ENCODE data around the gene YWHAG. TPM values are rescaled to one million over a fixed set of nuclear protein-coding genes. Genes with fewer than 3 reads are reported as not detected.

Gene YWHAG
- total and polyA plus RNA-seq, 2 of the 13 experiments (the other 11 are each of a cell fraction or from before 2014, with no cell fraction given): 36.9 to 67.5 TPM

- TF ChIP-seq ZNF263 (CRISPR knock-in tag; IDR thresholded peaks at IDR 0.05): 0 out of 2 replicates have a peak, but pooled peaks have one; percentile 47
- 0 out of 2 replicates have a peak, but pooled peaks have one; percentile 35 for TF ChIP-seq NRL (CRISPR knock-in tag; IDR thresholded peaks at IDR 0.05; ENCODE audit: borderline replicate concordance)
- TF ChIP-seq ZSCAN25 (CRISPR knock-in tag; IDR thresholded peaks at IDR 0.05): 0 out of 2 replicates have a peak, but pooled peaks have one; percentile 14
- no peak for TF ChIP-seq ZNF414 (CRISPR knock-in tag; IDR thresholded peaks at IDR 0.05)
- TF ChIP-seq NFYB (CRISPR knock-in tag; IDR thresholded peaks at IDR 0.05): no peak
- TF ChIP-seq ZNF772 (CRISPR knock-in tag; IDR thresholded peaks at IDR 0.05): 0 out of 2 replicates have a peak, but pooled peaks have one; percentile 24
- 0 out of 2 replicates have a peak, but pooled peaks have one; percentile 12 for TF ChIP-seq ZNF790 (CRISPR knock-in tag; IDR thresholded peaks at IDR 0.05; ENCODE audit: borderline replicate concordance)
These were observed 41.6 kb downstream of the YWHAG start (continued) for GRCh38 chr7:76316984-76317781.

- 49% methylated on average over 4 of the region's 5 CpGs for WGBS (ENCODE audit: low lambda C conversion rate)
These were observed 43.4 kb downstream of the YWHAG start for GRCh38 chr7:76315364-76315763.

More at GRCh38 chr7:76315364-76315763, 43.4 kb downstream of the YWHAG start:
- Histone ChIP-seq H3K9ac (ENCODE audit: insufficient read depth, low read depth, low read length) (no peak overlapping the region), H4K20me1 (ENCODE audit: insufficient read depth, low read length) (no peaks in the 10 kb centered on the region), H3K4me3 (replicated peaks in 1 of 3; ENCODE audit: insufficient read depth in 1 of 3, low read depth in 2 of 3, low read length in 3 of 3) (no peak overlapping the region), H3K79me2 (ENCODE audit: insufficient read depth, low read length) (peaks cover 4% of the 10 kb centered on the region), H3K27me3 (ENCODE audit: control insufficient read depth in 1 of 2, insufficient read depth in 2 of 2, low read length in 2 of 2) (no peaks in the 10 kb centered on the region; a peak in 1 of 5 replicates), H3K27ac (ENCODE audit: extremely low read length, insufficient read depth, low read length) (no peak overlapping the region), H3K9me3 (ENCODE audit: low read length) (no peaks in the 10 kb centered on the region), H3K4me1 (ENCODE audit: insufficient read depth, low read length) (peaks cover 47% of the 10 kb centered on the region), H3K4me2 (ENCODE audit: low read depth, low read length) (no peak overlapping the region), H2AFZ (ENCODE audit: low read length) (no peak overlapping the region), H3K36me3 (replicated peaks in 1 of 2; ENCODE audit: control insufficient read depth in 1 of 2, insufficient read depth in 2 of 2, low read length in 2 of 2) (no peaks in the 10 kb centered on the region)
- ChIA-PET CTCF (ENCODE audit: low intra/inter-chr PET ratio, low total read pairs) (interaction anchor here (1.8 to 6.3 kb wide), 4 partner anchors 22 to 137 kb away, joined by 17 to 179 read pairs (median 44); no protein-coding TSS in a partner anchor), POLR2A (no interaction called here)
- intact Hi-C loops (cut with micrococcal nuclease; ENCODE audit: unreplicated experiment) (loop anchor here (2.0 kb wide), 1 partner anchor 53 kb away; no protein-coding TSS in a partner anchor), in situ Hi-C loops (cut with HindIII; ENCODE audit: extremely low pct_ligation_motif_present, low pct_unique_long_range_greater_than_20kb) (loop anchor here (5.0 kb wide), 1 partner anchor 33 kb away; no protein-coding TSS in a partner anchor)
- no peak for DNase-seq (ENCODE audit: low spot score)
- 0 out of 2 replicates have a peak, but pooled peaks have one; percentile 18 for TF ChIP-seq CTCF (CRISPR knock-in tag; IDR thresholded peaks at IDR 0.05)
- no peak for TF ChIP-seq NR1H2 (CRISPR knock-in tag; IDR thresholded peaks at IDR 0.05; ENCODE audit: borderline replicate concordance, low read depth)
- TF ChIP-seq ZMYM4 (CRISPR knock-in tag; IDR thresholded peaks at IDR 0.05): no peak
- peak; percentile 37 for TF ChIP-seq STAG1 (CRISPR knock-in tag; IDR thresholded peaks at IDR 0.05)
- no peak for TF ChIP-seq ZNF30 (CRISPR knock-in tag; IDR thresholded peaks at IDR 0.05)
- BruUV-seq (replicated peaks): no TSS peak
- ATAC-seq: no peak
- FAIRE-seq: no peak
